NB4 (cell line): Measurements from ENCODE around the gene JMJD1C.

Experiments used
- CTCF ChIP-seq: IDR thresholded peaks from one replicate; pipeline ENCODE4 v1.5.1; 2012; ENCODE audit warnings: low read depth, low read length
- TF ChIP-seq, protein P1 (sequence below): IDR thresholded peaks from 2 replicates; pipeline ENCODE4 v1.6.1; 2011; ENCODE audit warnings: low read depth, low read length

DNA sequence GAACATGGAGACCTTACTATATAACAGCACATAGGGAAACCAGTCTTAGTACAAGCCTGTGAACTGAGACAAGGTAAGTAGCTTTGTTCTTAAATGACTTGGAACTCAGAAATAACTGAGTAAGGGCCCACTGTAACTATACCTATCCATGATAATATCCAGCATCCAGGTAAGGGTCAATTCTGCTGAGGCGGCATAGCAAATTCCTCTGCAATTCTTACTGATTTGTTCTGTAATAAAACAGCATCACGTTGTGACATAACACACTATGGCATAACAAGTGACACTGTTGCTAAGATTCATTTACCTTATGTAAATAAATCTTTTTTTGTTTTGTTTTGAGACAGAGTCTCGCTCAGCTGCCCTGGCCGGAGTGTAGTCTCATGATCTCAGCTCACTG lies 97.4 kb downstream of the JMJD1C start:
- no peak for TF ChIP-seq CTCF
- TF ChIP-seq, protein P1, sequence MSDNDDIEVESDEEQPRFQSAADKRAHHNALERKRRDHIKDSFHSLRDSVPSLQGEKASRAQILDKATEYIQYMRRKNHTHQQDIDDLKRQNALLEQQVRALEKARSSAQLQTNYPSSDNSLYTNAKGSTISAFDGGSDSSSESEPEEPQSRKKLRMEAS: no peak
